H9 (cell line): ENCODE data around the gene PHKA2. TPM values are rescaled to one million over a fixed set of nuclear protein-coding genes. Genes with fewer than 3 reads are reported as not detected.

Source experiments
- DNase-seq: peaks from one replicate; pipeline ENCODE4 v3.0.0-alpha.2; 2017
- H2AFZ ChIP-seq: one replicate; pipeline ENCODE4 v1.6.1; 2013; ENCODE audit warnings: mild to moderate bottlenecking, low read length, control low read depth, moderate library complexity
- H2AK5ac ChIP-seq: 2 replicates; pipeline ENCODE4 v1.6.1; 2013; ENCODE audit warnings: low read length, control low read depth, mixed read lengths; ENCODE audit not compliant: insufficient read length
- H2BK120ac ChIP-seq: one replicate; pipeline ENCODE4 v1.6.1; 2013; ENCODE audit warnings: low read depth, mild to moderate bottlenecking, low read length, control low read depth, inconsistent platforms; ENCODE audit not compliant: poor library complexity, severe bottlenecking
- H2BK12ac ChIP-seq: 2 replicates; pipeline ENCODE4 v1.6.1; 2013; ENCODE audit warnings: low read length, control low read depth, mixed read lengths, low read depth; ENCODE audit not compliant: insufficient read length
- H2BK15ac ChIP-seq: 2 replicates; pipeline ENCODE4 v1.6.1; 2013; ENCODE audit warnings: low read depth, low read length, control low read depth
- H2BK20ac ChIP-seq: one replicate; pipeline ENCODE4 v1.6.1; 2013; ENCODE audit warnings: low read depth, mild to moderate bottlenecking, low read length, control low read depth, inconsistent platforms; ENCODE audit not compliant: poor library complexity, severe bottlenecking
- H2BK5ac ChIP-seq: 2 replicates; pipeline ENCODE4 v1.6.1; 2013; ENCODE audit warnings: low read length, control low read depth, mixed read lengths; ENCODE audit not compliant: insufficient read length
- H3K14ac ChIP-seq: 2 replicates; pipeline ENCODE4 v1.6.1; 2013; ENCODE audit warnings: low read length, control low read depth; ENCODE audit not compliant: insufficient read depth
- H3K18ac ChIP-seq: 2 replicates; pipeline ENCODE4 v1.6.1; 2013; ENCODE audit warnings: low read depth, mild to moderate bottlenecking, mixed read lengths, low read length, control low read depth; ENCODE audit not compliant: insufficient read length
- H3K23ac ChIP-seq: 2 replicates; pipeline ENCODE4 v1.6.1; 2013; ENCODE audit warnings: low read length, control low read depth, mixed read lengths, low read depth; ENCODE audit not compliant: insufficient read length
- H3K23me2 ChIP-seq: 2 replicates; pipeline ENCODE4 v1.6.1; 2013; ENCODE audit warnings: low read depth, mild to moderate bottlenecking, mixed read lengths, low read length, control low read depth; ENCODE audit not compliant: insufficient read length, poor library complexity, severe bottlenecking
- H3K27ac ChIP-seq: 2 replicates; pipeline ENCODE4 v1.5.1; 2013; ENCODE audit warnings: low read length, control low read depth, mixed read lengths, low read depth; ENCODE audit not compliant: insufficient read length
- H3K27me3 ChIP-seq: 2 replicates; pipeline ENCODE4 v1.6.1; 2013; ENCODE audit warnings: low read length, control low read depth, inconsistent platforms; ENCODE audit not compliant: insufficient read depth
- H3K4ac ChIP-seq: 2 replicates; pipeline ENCODE4 v1.6.1; 2013; ENCODE audit warnings: low read depth, mild to moderate bottlenecking, control low read depth, inconsistent platforms, low read length, moderate library complexity
- H3K4me1 ChIP-seq: 2 replicates; pipeline ENCODE4 v1.6.1; 2013; ENCODE audit warnings: low read length, control low read depth, inconsistent platforms; ENCODE audit not compliant: insufficient read depth
- H3K4me2 ChIP-seq: 2 replicates; pipeline ENCODE4 v1.6.1; 2013; ENCODE audit warnings: low read length, control low read depth, mixed read lengths; ENCODE audit not compliant: insufficient read length, insufficient read depth
- H3K56ac ChIP-seq: 2 replicates; pipeline ENCODE4 v1.6.1; 2013; ENCODE audit warnings: low read depth, mild to moderate bottlenecking, mixed read lengths, low read length, control low read depth; ENCODE audit not compliant: insufficient read length
- H3K79me1 ChIP-seq: 2 replicates; pipeline ENCODE4 v1.6.1; 2013; ENCODE audit warnings: low read depth, mild to moderate bottlenecking, moderate library complexity, low read length, control low read depth, inconsistent platforms; ENCODE audit not compliant: insufficient read depth, poor library complexity, severe bottlenecking
- H3K79me2 ChIP-seq: 2 replicates; pipeline ENCODE4 v1.6.1; 2013; ENCODE audit warnings: low read length, control low read depth, inconsistent platforms; ENCODE audit not compliant: insufficient read depth
- H3K9ac ChIP-seq: 2 replicates; pipeline ENCODE4 v1.6.1; 2013; ENCODE audit warnings: low read length, control low read depth, mixed read lengths; ENCODE audit not compliant: insufficient read length; ENCODE audit errors: extremely low read depth
- H3K9me3 ChIP-seq: one replicate; pipeline ENCODE4 v1.6.1; 2013; ENCODE audit warnings: low read depth, low read length, inconsistent platforms; ENCODE audit not compliant: control insufficient read depth
- H3T11ph ChIP-seq: one replicate; pipeline ENCODE4 v1.6.1; 2013; ENCODE audit warnings: mild to moderate bottlenecking, low read length, control low read depth, inconsistent platforms
- H4K20me1 ChIP-seq: one replicate; pipeline ENCODE4 v1.6.1; 2013; ENCODE audit not compliant: control insufficient read depth, insufficient read length, insufficient read depth
- H4K5ac ChIP-seq: 2 replicates; pipeline ENCODE4 v1.6.1; 2013; ENCODE audit warnings: low read depth, mild to moderate bottlenecking, mixed read lengths, low read length, control low read depth; ENCODE audit not compliant: insufficient read length
- H4K8ac ChIP-seq: replicated peaks from 2 replicates; pipeline ENCODE4 v1.6.1; 2013; ENCODE audit warnings: low read length, control low read depth, mixed read lengths, low read depth; ENCODE audit not compliant: insufficient read length
- H4K91ac ChIP-seq: 2 replicates; pipeline ENCODE4 v1.6.1; 2013; ENCODE audit warnings: low read depth, mild to moderate bottlenecking, moderate library complexity, mixed read lengths, low read length, control low read depth; ENCODE audit not compliant: insufficient read length
- H3K27ac Mint-ChIP-seq, 3 experiments: 2 replicates in 2 of 3; 3 replicates in 1 of 3; pipeline ENCODE4 v1.8.0; 2020 to 2021; ENCODE audit warnings: mixed read lengths in 3 of 3, mild to moderate bottlenecking in 1 of 3, moderate library complexity in 1 of 3
- H3K27me3 Mint-ChIP-seq: 2 replicates; pipeline ENCODE4 v1.8.0; 2021; ENCODE audit warnings: low read depth, mild to moderate bottlenecking, moderate library complexity, mixed read lengths
- H3K36me3 Mint-ChIP-seq, 3 experiments: 2 replicates in 2 of 3; 3 replicates in 1 of 3; pipeline ENCODE4 v1.8.0; 2020 to 2021; ENCODE audit warnings: low read depth in 3 of 3, mixed read lengths in 3 of 3; ENCODE audit not compliant: insufficient read depth in 1 of 3
- H3K4me1 Mint-ChIP-seq, 2 experiments: 2 replicates each; pipeline ENCODE4 v1.8.0; 2020; ENCODE audit warnings: mixed read lengths in 2 of 2
- H3K4me3 Mint-ChIP-seq, 2 experiments: 2 replicates in 1 of 2; 3 replicates in 1 of 2; pipeline ENCODE4 v1.8.0; 2020 to 2021; ENCODE audit warnings: mild to moderate bottlenecking in 2 of 2, mixed read lengths in 2 of 2, moderate library complexity in 1 of 2
- H3K9me3 Mint-ChIP-seq, 2 experiments: 2 replicates in 1 of 2; 3 replicates in 1 of 2; pipeline ENCODE4 v1.8.0; 2020; ENCODE audit warnings: mild to moderate bottlenecking in 2 of 2, mixed read lengths in 2 of 2, moderate library complexity in 1 of 2
- WGBS: extraction: QIAGEN DNeasy Blood & Tissue Kit; methylation state at CpG from one replicate; pipeline ENCODE4 v1.1.7; 2013; ENCODE audit warnings: missing lambda C conversion rate, low lambda C conversion rate, mixed read lengths; ENCODE audit not compliant: insufficient read length; ENCODE audit errors: extremely low coverage; 5-methylcytosine and 5-hydroxymethylcytosine counted together
- total RNA-seq: library from RNA; stranded (reverse); gene quantifications from 2 replicates; pipeline ENCODE4 v1.2.1, GENCODE V29; 2021
- TF ChIP-seq, protein P1 (sequence below): fragments of 200-600 bp; sonication (generic); conservative IDR thresholded peaks from 3 replicates; pipeline ENCODE4 v1.8.0; 2021; ENCODE audit warnings: antibody characterized with exemption, mild to moderate bottlenecking

Gene PHKA2
- total RNA-seq, 1 experiment from 2014 or later = 24.2 TPM

DNA sequence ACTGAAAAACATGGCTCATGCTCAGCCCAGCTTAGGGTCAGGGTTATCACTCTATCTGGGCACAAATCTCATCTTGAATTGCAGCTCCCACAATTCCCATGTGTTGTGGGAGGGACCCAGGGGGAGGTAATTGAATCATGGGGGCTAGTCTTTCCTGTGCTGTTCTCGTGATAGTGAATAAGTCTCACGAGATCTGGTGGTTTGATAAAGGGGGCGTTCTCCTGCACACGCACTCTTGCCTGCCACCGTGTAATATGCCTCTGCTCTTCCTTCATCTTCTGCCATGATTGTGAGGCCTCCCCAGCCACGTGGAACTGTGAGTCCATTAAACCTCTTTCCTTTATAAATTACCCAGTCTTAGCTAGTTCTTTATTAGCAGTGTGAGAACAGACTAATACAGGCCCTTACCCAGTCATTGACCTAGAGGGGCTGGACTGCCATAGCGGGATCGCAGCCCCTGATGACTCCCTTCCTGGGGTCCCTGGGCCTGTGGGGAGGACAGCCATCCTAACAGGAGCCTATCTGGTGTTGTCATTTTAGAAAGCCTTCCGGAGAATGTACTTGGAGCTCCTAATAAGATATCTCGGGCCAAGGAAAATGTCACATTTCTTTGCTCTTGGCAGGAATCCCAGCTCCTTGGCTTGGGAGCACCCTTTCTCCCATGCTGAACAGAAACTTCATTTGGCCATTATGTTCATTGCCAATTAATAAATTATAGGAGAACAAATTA, 112.6 kb downstream of the PHKA2 start:
- Mint-ChIP-seq H3K36me3 (peaks cover 0 to 5% (median 2%) of the 10 kb centered on the region in 3 experiments; a peak in 6 of 7 replicates), H3K27me3 (no peaks in the 10 kb centered on the region; the same call in 1 of the 2 replicates), H3K4me1 (peaks cover 2 to 9% of the 10 kb centered on the region in 2 experiments; a peak in 3 of 4 replicates), H3K27ac (no peak overlapping the region), H3K4me3 (no peak overlapping the region), H3K9me3 (peaks cover 75 to 76% of the 10 kb centered on the region in 2 experiments)
- no peak overlapping the region for H2BK12ac ChIP-seq
- H3K18ac ChIP-seq = no peak overlapping the region
- H3K4me1 ChIP-seq = no peaks in the 10 kb centered on the region
- H4K5ac ChIP-seq = no peak overlapping the region
- H3K79me2 ChIP-seq = no peaks in the 10 kb centered on the region
- H3K14ac ChIP-seq = no peak overlapping the region
- no peak overlapping the region for H2BK120ac ChIP-seq
- H2AK5ac ChIP-seq = no peak overlapping the region
- no peaks in the 10 kb centered on the region for H4K20me1 ChIP-seq
- WGBS = no CpG with 5 or more reads among the region's 10 CpGs
- no peaks in the 10 kb centered on the region for H3K27me3 ChIP-seq
- TF ChIP-seq, protein P1, sequence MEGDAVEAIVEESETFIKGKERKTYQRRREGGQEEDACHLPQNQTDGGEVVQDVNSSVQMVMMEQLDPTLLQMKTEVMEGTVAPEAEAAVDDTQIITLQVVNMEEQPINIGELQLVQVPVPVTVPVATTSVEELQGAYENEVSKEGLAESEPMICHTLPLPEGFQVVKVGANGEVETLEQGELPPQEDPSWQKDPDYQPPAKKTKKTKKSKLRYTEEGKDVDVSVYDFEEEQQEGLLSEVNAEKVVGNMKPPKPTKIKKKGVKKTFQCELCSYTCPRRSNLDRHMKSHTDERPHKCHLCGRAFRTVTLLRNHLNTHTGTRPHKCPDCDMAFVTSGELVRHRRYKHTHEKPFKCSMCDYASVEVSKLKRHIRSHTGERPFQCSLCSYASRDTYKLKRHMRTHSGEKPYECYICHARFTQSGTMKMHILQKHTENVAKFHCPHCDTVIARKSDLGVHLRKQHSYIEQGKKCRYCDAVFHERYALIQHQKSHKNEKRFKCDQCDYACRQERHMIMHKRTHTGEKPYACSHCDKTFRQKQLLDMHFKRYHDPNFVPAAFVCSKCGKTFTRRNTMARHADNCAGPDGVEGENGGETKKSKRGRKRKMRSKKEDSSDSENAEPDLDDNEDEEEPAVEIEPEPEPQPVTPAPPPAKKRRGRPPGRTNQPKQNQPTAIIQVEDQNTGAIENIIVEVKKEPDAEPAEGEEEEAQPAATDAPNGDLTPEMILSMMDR = no peak
- H3K23ac ChIP-seq = no peak overlapping the region
- no peaks in the 10 kb centered on the region for H3K79me1 ChIP-seq
- H4K8ac ChIP-seq = no peak overlapping the region
- H3K9ac ChIP-seq = no peak overlapping the region
- peaks cover 16% of the 10 kb centered on the region for H3K9me3 ChIP-seq
- H2AFZ ChIP-seq = no peak overlapping the region
- no peak overlapping the region for H2BK20ac ChIP-seq
- no peak overlapping the region for H4K91ac ChIP-seq
- no peak overlapping the region for H3K27ac ChIP-seq
- H3K4ac ChIP-seq = no peak overlapping the region
- no peak for DNase-seq
- H3K4me2 ChIP-seq = no peak overlapping the region
- H2BK5ac ChIP-seq = no peak overlapping the region
- no peak overlapping the region for H2BK15ac ChIP-seq
- no peaks in the 10 kb centered on the region for H3K23me2 ChIP-seq
- H3T11ph ChIP-seq = no peak overlapping the region
- H3K56ac ChIP-seq = no peak overlapping the region
